Stimulated activated CD8-positive, alpha-beta memory T cell treated with anti-CD3 and anti-CD28 coated beads, Interleukin-12 subunit alpha, Interleukin-12 subunit beta, amount 100 ng/mL, for 24 hours (primary cell): ENCODE results near the gene KCTD2.
"Not testable (repeated sequence)": the region's sequence is repeated elsewhere in the genome, so short reads cannot be mapped to it uniquely, and the experiment has no call there.

ENCODE experiments used
- DNase-seq: peaks from one replicate; pipeline ENCODE4 v3.0.0-alpha.2; 2020; ENCODE audit errors: extremely low read depth

Gene KCTD2

GRCh38 chr17:75046407-75047289, at the start of gene KCTD2, which contains the start of gene ATP5PD:
Gene KCTD2 (plus strand): TSS chr17:75047225. CDS start chr17:75047251, 26 bp downstream.
Gene ATP5PD (minus strand): TSS chr17:75046969. CDS start chr17:75042650, 4,319 bp downstream.
- DNase-seq = peak; percentile 88

- no peak for DNase-seq
Measured at GRCh38 chr17:74998783-74999182, 48.2 kb upstream of the KCTD2 start.

- no peak for DNase-seq
Measured at GRCh38 chr17:74999523-74999922, 47.5 kb upstream of the KCTD2 start.

- DNase-seq = no peak
Measured at GRCh38 chr17:75001915-75002843, 44.8 kb upstream of the KCTD2 start.

- DNase-seq = no peak
Measured at GRCh38 chr17:75003070-75003956, 43.7 kb upstream of the KCTD2 start.

- no peak for DNase-seq
Measured at GRCh38 chr17:75003957-75004355, 43.1 kb upstream of the KCTD2 start.

GRCh38 chr17:75004371-75004770, 42.7 kb upstream of the KCTD2 start:
- DNase-seq = no peak

GRCh38 chr17:75005291-75005690, 41.7 kb upstream of the KCTD2 start:
- DNase-seq = no peak

GRCh38 chr17:75006084-75006483, 40.9 kb upstream of the KCTD2 start:
- DNase-seq = not testable (repeated sequence)

- no peak for DNase-seq
Measured at GRCh38 chr17:75006653-75007052, 40.4 kb upstream of the KCTD2 start.

GRCh38 chr17:75008373-75008772, 38.7 kb upstream of the KCTD2 start:
- no peak for DNase-seq

- no peak for DNase-seq
Measured at GRCh38 chr17:75009139-75009724, 37.8 kb upstream of the KCTD2 start.

GRCh38 chr17:75010683-75011400, 36.2 kb upstream of the KCTD2 start:
- no peak for DNase-seq

GRCh38 chr17:75011401-75012095, 35.5 kb upstream of the KCTD2 start:
- DNase-seq = no peak

- DNase-seq = no peak
Measured at GRCh38 chr17:75012096-75012345, 35.0 kb upstream of the KCTD2 start.

- DNase-seq = peak; percentile 60
Measured at GRCh38 chr17:75012346-75013091, 34.5 kb upstream of the KCTD2 start, which contains the start of gene MRPL58. Gene MRPL58 (plus strand): TSS chr17:75012670. CDS start chr17:75012687, 17 bp downstream.

GRCh38 chr17:75013092-75013559, 33.9 kb upstream of the KCTD2 start:
- no peak for DNase-seq

GRCh38 chr17:75019146-75019545, 27.9 kb upstream of the KCTD2 start:
- DNase-seq = no peak

- DNase-seq = no peak
Measured at GRCh38 chr17:75019710-75020109, 27.3 kb upstream of the KCTD2 start.
